Measurements from ENCODE around the gene RPS6KA3.

RPS6KA3 gene

GRCh38 chrX:20266810-20267606 lies at the start of gene RPS6KA3:
TSS of gene RPS6KA3 (minus strand) at chrX:20266909. CDS start at chrX:20266632, 277 bp downstream.
- Mint-ChIP-seq H3K4me3 (peak within 1 kb of the TSS; percentile 81), H3K9me3 (no peaks in the 10 kb centered on the region), H3K4me1 (peaks cover 11% of the 10 kb centered on the region), H3K27ac (peak within 1 kb of the TSS; percentile 98), H3K36me3 (peaks cover 31% of the 10 kb centered on the region)
- peak; percentile 88 for ATAC-seq
- DNase-seq (ENCODE audit: low spot score in 2 of 2), result peak; percentile 79 to 91

- H3K4me1 Mint-ChIP-seq, result peaks cover 5% of the 10 kb centered on the region
- H3K4me3 Mint-ChIP-seq, result no peak overlapping the region
- ATAC-seq, result no peak
- DNase-seq (ENCODE audit: low spot score in 2 of 2), result no peak
- no peaks in the 10 kb centered on the region for H3K36me3 Mint-ChIP-seq
- H3K27ac Mint-ChIP-seq, result peak overlapping the region; percentile 26
- no peaks in the 10 kb centered on the region for H3K9me3 Mint-ChIP-seq
Observed at GRCh38 chrX:20315140-20315539, 48.4 kb upstream of the RPS6KA3 start.

- ATAC-seq, result no peak
- no peak overlapping the region for H3K4me3 Mint-ChIP-seq
- H3K27ac Mint-ChIP-seq, result no peak overlapping the region
- peaks cover 5% of the 10 kb centered on the region for H3K4me1 Mint-ChIP-seq
- no peaks in the 10 kb centered on the region for H3K9me3 Mint-ChIP-seq
- H3K36me3 Mint-ChIP-seq, result no peaks in the 10 kb centered on the region
- no peak for DNase-seq (ENCODE audit: low spot score in 2 of 2)
Observed at GRCh38 chrX:20313899-20314298, 47.2 kb upstream of the RPS6KA3 start.

GRCh38 chrX:20312018-20312417 lies 45.3 kb upstream of the RPS6KA3 start:
- no peak overlapping the region for H3K4me3 Mint-ChIP-seq
- H3K4me1 Mint-ChIP-seq, result peaks cover 5% of the 10 kb centered on the region
- H3K9me3 Mint-ChIP-seq, result no peaks in the 10 kb centered on the region
- no peak overlapping the region for H3K27ac Mint-ChIP-seq
- DNase-seq (ENCODE audit: low spot score in 2 of 2) (no peak), ATAC-seq (no peak)
- H3K36me3 Mint-ChIP-seq, result no peaks in the 10 kb centered on the region

- no peak for ATAC-seq
- H3K27ac Mint-ChIP-seq, result no peak overlapping the region
- H3K4me1 Mint-ChIP-seq, result peaks cover 5% of the 10 kb centered on the region
- H3K9me3 Mint-ChIP-seq, result no peaks in the 10 kb centered on the region
- no peaks in the 10 kb centered on the region for H3K36me3 Mint-ChIP-seq
- no peak overlapping the region for H3K4me3 Mint-ChIP-seq
- no peak for DNase-seq (ENCODE audit: low spot score in 2 of 2)
Observed at GRCh38 chrX:20311505-20311904, 44.8 kb upstream of the RPS6KA3 start.

GRCh38 chrX:20309806-20310205 lies 43.1 kb upstream of the RPS6KA3 start:
- ATAC-seq (no peak), DNase-seq (ENCODE audit: low spot score in 2 of 2) (no peak)
- Mint-ChIP-seq H3K9me3 (no peaks in the 10 kb centered on the region), H3K27ac (no peak overlapping the region), H3K4me1 (no peaks in the 10 kb centered on the region), H3K4me3 (no peak overlapping the region), H3K36me3 (no peaks in the 10 kb centered on the region)

- Mint-ChIP-seq H3K4me3 (no peak overlapping the region), H3K4me1 (no peaks in the 10 kb centered on the region), H3K9me3 (no peaks in the 10 kb centered on the region), H3K27ac (no peak overlapping the region), H3K36me3 (no peaks in the 10 kb centered on the region)
- DNase-seq (ENCODE audit: low spot score in 2 of 2) (no peak), ATAC-seq (no peak)
Observed at GRCh38 chrX:20306668-20307067, 40.0 kb upstream of the RPS6KA3 start.

GRCh38 chrX:20300822-20301221 lies 34.1 kb upstream of the RPS6KA3 start:
- Mint-ChIP-seq H3K4me3 (no peak overlapping the region), H3K9me3 (no peaks in the 10 kb centered on the region), H3K4me1 (peaks cover 8% of the 10 kb centered on the region), H3K36me3 (no peaks in the 10 kb centered on the region), H3K27ac (no peak overlapping the region)
- DNase-seq (ENCODE audit: low spot score in 2 of 2) (no peak), ATAC-seq (no peak)

- DNase-seq (ENCODE audit: low spot score in 2 of 2), result no peak
- no peak for ATAC-seq
- H3K4me3 Mint-ChIP-seq, result no peak overlapping the region
- H3K4me1 Mint-ChIP-seq, result peaks cover 8% of the 10 kb centered on the region
- no peaks in the 10 kb centered on the region for H3K36me3 Mint-ChIP-seq
- no peak overlapping the region for H3K27ac Mint-ChIP-seq
- no peaks in the 10 kb centered on the region for H3K9me3 Mint-ChIP-seq
Observed at GRCh38 chrX:20294957-20295356, 28.2 kb upstream of the RPS6KA3 start.

- no peak overlapping the region for H3K4me3 Mint-ChIP-seq
- DNase-seq (ENCODE audit: low spot score in 2 of 2), result no peak
- no peak overlapping the region for H3K27ac Mint-ChIP-seq
- no peaks in the 10 kb centered on the region for H3K9me3 Mint-ChIP-seq
- ATAC-seq, result no peak
- no peaks in the 10 kb centered on the region for H3K36me3 Mint-ChIP-seq
- peaks cover 8% of the 10 kb centered on the region for H3K4me1 Mint-ChIP-seq
Observed at GRCh38 chrX:20294284-20294683, 27.6 kb upstream of the RPS6KA3 start.

GRCh38 chrX:20285511-20285910 lies 18.8 kb upstream of the RPS6KA3 start:
- H3K36me3 Mint-ChIP-seq, result no peaks in the 10 kb centered on the region
- no peak overlapping the region for H3K4me3 Mint-ChIP-seq
- no peak for DNase-seq (ENCODE audit: low spot score in 2 of 2)
- H3K27ac Mint-ChIP-seq, result peak overlapping the region; percentile 1
- no peaks in the 10 kb centered on the region for H3K4me1 Mint-ChIP-seq
- no peak for ATAC-seq
- peaks cover 8% of the 10 kb centered on the region for H3K9me3 Mint-ChIP-seq

- DNase-seq (ENCODE audit: low spot score in 2 of 2) (no peak), ATAC-seq (no peak)
- H3K9me3 Mint-ChIP-seq, result peaks cover 8% of the 10 kb centered on the region
- H3K36me3 Mint-ChIP-seq, result no peaks in the 10 kb centered on the region
- no peaks in the 10 kb centered on the region for H3K4me1 Mint-ChIP-seq
- H3K4me3 Mint-ChIP-seq, result no peak overlapping the region
- H3K27ac Mint-ChIP-seq, result peak overlapping the region; percentile 1
Observed at GRCh38 chrX:20284992-20285391, 18.3 kb upstream of the RPS6KA3 start.

GRCh38 chrX:20284444-20284843 lies 17.7 kb upstream of the RPS6KA3 start:
- ATAC-seq, result no peak
- no peaks in the 10 kb centered on the region for H3K36me3 Mint-ChIP-seq
- no peak overlapping the region for H3K4me3 Mint-ChIP-seq
- no peak overlapping the region for H3K27ac Mint-ChIP-seq
- peaks cover 8% of the 10 kb centered on the region for H3K9me3 Mint-ChIP-seq
- H3K4me1 Mint-ChIP-seq, result no peaks in the 10 kb centered on the region
- DNase-seq (ENCODE audit: low spot score in 2 of 2), result no peak

- H3K27ac Mint-ChIP-seq, result no peak overlapping the region
- ATAC-seq (no peak), DNase-seq (ENCODE audit: low spot score in 2 of 2) (no peak)
- H3K9me3 Mint-ChIP-seq, result no peaks in the 10 kb centered on the region
- peaks cover 5% of the 10 kb centered on the region for H3K4me1 Mint-ChIP-seq
- no peaks in the 10 kb centered on the region for H3K36me3 Mint-ChIP-seq
- no peak overlapping the region for H3K4me3 Mint-ChIP-seq
Observed at GRCh38 chrX:20280938-20281337, 14.2 kb upstream of the RPS6KA3 start.

- no peaks in the 10 kb centered on the region for H3K36me3 Mint-ChIP-seq
- no peak for ATAC-seq
Observed at GRCh38 chrX:20274121-20274520, 7.4 kb upstream of the RPS6KA3 start.

GRCh38 chrX:20271730-20272129 lies 5.0 kb upstream of the RPS6KA3 start:
- H3K36me3 Mint-ChIP-seq, result peaks cover 11% of the 10 kb centered on the region
- peaks cover 7% of the 10 kb centered on the region for H3K4me1 Mint-ChIP-seq
- H3K9me3 Mint-ChIP-seq, result no peaks in the 10 kb centered on the region
- no peak for DNase-seq (ENCODE audit: low spot score in 2 of 2)
- no peak overlapping the region for H3K4me3 Mint-ChIP-seq
- ATAC-seq, result no peak
- no peak overlapping the region for H3K27ac Mint-ChIP-seq

More at GRCh38 chrX:20274121-20274520, 7.4 kb upstream of the RPS6KA3 start:
- Mint-ChIP-seq H3K9me3 (no peaks in the 10 kb centered on the region), H3K27ac (no peak overlapping the region), H3K4me1 (peaks cover 7% of the 10 kb centered on the region), H3K4me3 (no peak overlapping the region)
- DNase-seq (ENCODE audit: low spot score in 2 of 2), result no peak
